HepG2 (cell line): ENCODE measurements around the gene RELB. TPM values are rescaled to one million over a fixed set of nuclear protein-coding genes. Genes with fewer than 3 reads are reported as not detected.

Experiments used
- BCL3 ChIP-seq: sonication (generic); formaldehyde crosslinking; IDR thresholded peaks from 2 replicates; pipeline ENCODE4 v1.5.1; 2020; ENCODE audit warnings: mild to moderate bottlenecking, missing genetic modification reagents, moderate library complexity
- CEBPG ChIP-seq: IDR thresholded peaks from 2 replicates; pipeline ENCODE4 v1.6.1; 2016
- CTCF ChIP-seq: sonication (generic); formaldehyde crosslinking; IDR thresholded peaks from 2 replicates; pipeline ENCODE4 v1.5.0; 2020; ENCODE audit warnings: mild to moderate bottlenecking, missing genetic modification reagents, moderate library complexity
- ZNF576 ChIP-seq: sonication (generic); formaldehyde crosslinking; IDR thresholded peaks from 2 replicates; pipeline ENCODE4 v1.4.0; 2020; ENCODE audit warnings: mild to moderate bottlenecking, missing genetic modification reagents
- ZNF589 ChIP-seq: sonication (generic); formaldehyde crosslinking; conservative IDR thresholded peaks from 2 replicates; pipeline ENCODE4 v1.8.0; 2022; ENCODE audit warnings: mild to moderate bottlenecking, moderate library complexity, missing genetic modification reagents
- ZNF878 ChIP-seq: sonication (generic); formaldehyde crosslinking; IDR thresholded peaks from 2 replicates; pipeline ENCODE4 v1.8.1; 2023; ENCODE audit warnings: mild to moderate bottlenecking, missing genetic modification reagents, moderate library complexity
- polyA plus RNA-seq, 8 experiments: library from polyadenylated mRNA; depleted of rRNA in 3 of 8; stranded (reverse) in 7 of 8; unstranded in 1 of 8; fragments of >200 nt; fragmentation: Illumina TruSeq in 4 of 8; extraction: Trizol in 4 of 8; gene quantifications; 2 replicates each; pipeline versions ENCODE4 v1.2.1 to v1.2.3, GENCODE V29; 2011 to 2016; ENCODE audit warnings: low read depth in 4 of 8, missing spikeins in 1 of 8, mixed read lengths in 1 of 8; ENCODE audit not compliant: insufficient read depth in 1 of 8
- total RNA-seq, 5 experiments: library from RNA; depleted of rRNA; stranded (reverse); fragments of >200 nt; fragmentation: Illumina TruSeq; extraction: Trizol; gene quantifications; 2 replicates each; pipeline ENCODE4 v1.2.3, GENCODE V29; 2016; ENCODE audit warnings: low read depth in 1 of 5

RELB gene
- total and polyA plus RNA-seq, 2 of the 13 experiments (the other 11 are each of a cell fraction or from before 2014, with no cell fraction given) = 1.9 to 3.5 TPM

GRCh38 chr19:44954649-44955504, 46.4 kb upstream of the RELB start, which contains the start of gene CLPTM1 (continued):
- TF ChIP-seq ZNF589 (CRISPR knock-in tag) = no peak
- TF ChIP-seq ZNF878 (CRISPR knock-in tag) = no peak
- 0 out of 2 replicates have a peak, but pooled peaks have one; percentile 16 for TF ChIP-seq CTCF (CRISPR knock-in tag)
- TF ChIP-seq ZNF576 (CRISPR knock-in tag) = 0 out of 2 replicates have a peak, but pooled peaks have one; percentile 61
- peak; percentile 45 for TF ChIP-seq CEBPG (CRISPR knock-in tag)
- no peak for TF ChIP-seq BCL3 (CRISPR knock-in tag)
